Measurements from ENCODE around the gene ZNF320.
"Not testable (repeated sequence)": the region's sequence is repeated elsewhere in the genome, so short reads cannot be mapped to it uniquely, and the experiment has no call there.

ZNF320 gene

DNA sequence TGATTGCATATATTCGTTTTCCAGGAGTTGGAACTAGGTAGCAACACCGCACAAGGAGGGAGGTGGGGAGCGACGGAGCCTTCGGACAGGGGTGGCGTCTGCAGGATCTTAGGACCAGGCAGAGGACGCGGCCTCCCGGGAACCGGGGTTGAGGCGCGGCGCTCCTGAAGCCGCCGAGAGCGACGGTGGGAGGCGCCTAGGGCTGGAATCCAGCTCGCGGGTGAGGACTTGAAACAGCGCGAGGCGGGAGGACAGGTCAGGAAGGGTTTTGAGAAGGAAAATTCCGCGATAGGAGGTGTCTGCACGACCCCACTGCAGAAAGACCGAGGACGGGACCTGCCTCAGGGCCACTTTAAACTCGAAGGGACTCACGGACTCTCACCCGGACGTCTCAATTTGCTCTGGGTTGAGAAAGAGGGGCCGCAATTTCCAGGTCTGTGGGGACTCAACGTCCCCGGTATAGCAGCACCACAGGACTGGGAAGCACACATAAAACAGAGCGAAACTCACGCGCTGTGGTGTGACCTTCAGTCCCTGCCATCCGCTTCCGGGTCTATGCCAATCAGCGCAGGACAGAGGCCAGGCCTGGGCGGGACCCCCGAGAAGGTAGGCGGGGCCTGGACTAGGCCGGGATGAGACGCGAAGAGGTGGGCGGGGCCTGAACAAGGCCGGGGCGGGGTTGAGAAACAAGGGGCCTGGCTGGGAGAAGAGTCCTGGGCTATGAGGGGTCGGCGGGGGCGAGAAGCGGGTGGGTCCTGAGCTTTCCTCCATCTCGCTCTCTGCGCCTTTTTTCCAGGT, at the start of gene ZNF320:
Gene ZNF320 (minus strand): TSS at position 498 of the 798 bp plus-strand sequence. CDS start 7,380 bp downstream, outside the sequence.
- peak; percentile 84 to 88 for DNase-seq (ENCODE audit: low read depth in 2 of 2)

DNA sequence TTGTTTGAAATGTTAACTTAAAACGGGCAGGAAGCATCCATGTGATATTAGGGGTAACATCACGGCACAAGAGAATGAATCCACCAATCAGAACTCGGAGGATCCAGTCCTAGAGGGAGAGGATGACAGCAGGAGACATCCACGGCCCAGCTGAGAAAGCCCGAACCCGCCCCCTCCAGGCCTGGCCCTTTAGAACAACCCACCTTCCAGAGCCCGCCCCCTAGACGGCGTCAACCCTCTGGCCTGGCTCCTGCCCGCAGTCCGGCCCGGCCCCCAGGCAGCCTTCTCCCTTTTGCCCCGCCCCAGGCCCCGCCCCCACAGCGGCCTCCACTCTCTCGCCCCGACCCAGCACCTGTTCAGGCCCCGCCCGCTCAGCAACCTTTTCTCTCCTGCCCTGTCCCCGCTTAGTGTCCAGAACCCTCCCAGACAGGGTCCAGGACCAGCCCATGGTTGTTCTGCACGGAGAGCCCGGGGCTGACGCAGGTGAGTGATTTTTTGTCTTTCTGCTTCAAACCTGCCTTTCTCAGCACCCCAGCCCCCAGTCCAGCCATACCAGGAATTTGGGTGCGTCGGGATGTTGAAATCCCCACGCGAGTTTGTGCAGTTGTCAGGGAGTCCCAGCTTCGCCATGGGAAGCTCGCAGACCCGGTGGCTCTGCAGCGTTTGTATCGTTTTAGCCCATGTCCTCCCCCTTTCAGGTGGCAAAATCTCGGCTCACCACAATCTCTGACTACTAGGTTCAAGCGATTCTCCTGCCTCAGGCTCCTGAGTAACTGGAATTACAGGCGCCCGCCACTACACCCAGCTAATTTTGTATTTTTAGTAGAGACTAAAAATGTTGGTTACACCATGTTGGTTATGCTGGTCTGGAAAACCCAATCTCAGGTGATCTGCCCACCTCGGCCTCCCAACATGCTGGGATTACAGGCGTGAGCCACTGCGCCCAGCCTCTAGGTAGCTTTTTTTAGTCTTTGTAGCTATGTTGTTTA, 49.2 kb upstream of the ZNF320 start:
- no peak for DNase-seq (ENCODE audit: low read depth in 2 of 2)

DNA sequence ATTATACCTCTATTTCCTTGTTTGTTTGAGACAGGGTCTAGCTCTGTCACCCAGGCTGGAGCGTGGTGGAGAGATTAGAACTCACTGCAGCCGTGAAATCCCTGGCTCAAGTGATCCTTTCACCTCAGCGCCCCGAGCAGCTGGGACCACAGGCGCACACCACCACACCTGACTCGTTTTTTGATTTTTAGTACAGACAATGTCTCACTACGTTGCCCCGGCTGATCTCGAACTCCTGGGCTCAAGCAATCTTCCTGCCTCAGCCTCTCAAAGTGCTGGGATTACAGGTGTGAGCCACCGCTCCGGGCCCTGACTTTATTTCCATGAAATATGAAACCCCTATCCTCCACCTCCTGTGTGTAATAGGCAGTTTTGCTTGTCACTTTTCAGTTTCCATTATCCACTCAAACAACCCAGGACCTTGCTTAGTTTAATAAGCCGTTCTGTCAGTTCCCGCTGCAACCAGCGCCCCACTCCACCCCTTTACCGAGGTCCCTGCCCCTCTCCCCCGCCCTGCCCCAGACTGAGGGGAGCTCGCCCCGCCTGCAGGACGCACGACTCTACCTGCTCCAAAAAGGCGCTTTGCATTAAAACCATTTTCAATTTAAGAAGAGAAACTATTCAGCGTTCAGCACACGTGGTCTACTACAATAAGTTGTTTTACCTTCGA, 48.4 kb upstream of the ZNF320 start:
- DNase-seq (ENCODE audit: low read depth in 2 of 2), result no peak

DNA sequence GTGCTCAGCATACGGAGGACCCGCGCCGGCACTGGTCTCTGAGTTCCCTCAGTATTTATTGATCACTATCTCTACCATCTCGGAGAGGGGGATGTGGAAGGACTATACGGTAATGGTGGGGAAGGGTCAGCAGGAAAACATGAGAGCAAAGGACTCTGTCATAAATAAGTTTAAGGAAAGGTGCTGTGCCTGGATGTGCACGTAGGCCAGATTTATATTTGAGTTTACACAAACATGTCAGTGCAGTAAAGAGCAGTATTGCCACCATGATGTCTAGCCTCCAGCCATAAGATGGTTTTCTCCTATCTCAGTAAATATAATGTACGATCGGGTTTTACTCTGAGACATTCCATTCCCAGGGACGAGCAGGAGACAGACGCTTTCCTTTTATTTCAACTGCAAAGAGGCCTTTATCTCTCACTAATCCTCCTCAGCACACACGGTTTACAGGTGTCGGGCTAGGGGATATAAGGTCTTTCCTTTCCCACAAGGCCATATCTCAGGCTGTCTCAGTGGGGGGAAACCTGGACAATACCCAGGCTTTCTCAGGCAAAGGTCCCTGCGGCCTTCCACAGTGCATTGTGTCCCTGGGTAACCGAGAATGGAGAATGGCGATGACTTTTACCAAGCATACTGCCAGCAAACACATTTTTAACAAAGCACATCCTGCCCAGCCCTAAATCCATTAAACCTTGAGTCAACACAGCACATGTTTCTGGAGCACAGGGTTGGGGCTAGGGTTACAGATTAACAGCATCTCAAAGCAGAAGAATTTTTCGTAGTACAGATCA, 47.5 kb upstream of the ZNF320 start:
- DNase-seq (ENCODE audit: low read depth in 2 of 2), result not testable (repeated sequence)

DNA sequence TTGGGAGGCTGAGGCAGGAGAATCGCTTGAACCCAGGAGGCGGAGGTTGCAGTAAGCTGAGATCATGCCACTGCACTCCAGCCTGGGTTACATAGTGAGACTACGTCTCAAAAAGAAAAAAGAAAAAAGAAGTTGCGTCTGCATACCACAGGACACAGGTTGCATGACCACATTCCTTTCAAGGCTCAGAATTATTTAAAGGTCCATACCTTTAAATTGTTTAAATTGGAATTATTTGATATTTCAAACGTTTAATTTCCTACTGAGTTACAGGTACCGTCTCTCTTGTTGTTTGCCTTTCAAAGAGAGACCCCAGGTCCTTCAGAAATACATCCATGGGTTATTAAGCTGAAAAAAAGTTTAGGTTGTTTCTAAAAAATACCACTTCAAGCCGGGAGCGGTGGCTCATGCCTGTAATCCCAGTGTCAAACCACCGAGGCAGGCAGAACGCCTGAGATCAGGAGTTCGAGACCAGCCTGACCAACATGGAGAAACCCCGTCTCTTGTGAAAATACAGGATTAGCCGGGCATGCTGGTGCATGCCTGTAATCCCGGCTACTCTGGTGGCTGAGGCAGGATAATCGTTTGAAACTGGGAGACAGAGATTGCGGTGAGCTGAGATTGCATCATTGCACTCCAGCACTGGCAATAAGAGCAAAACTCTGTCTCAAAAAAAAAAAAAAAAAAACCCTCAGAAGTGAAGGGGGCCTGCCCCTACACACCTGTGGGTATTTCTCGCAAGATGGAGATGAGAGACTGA, 46.6 kb upstream of the ZNF320 start:
- DNase-seq (ENCODE audit: low read depth in 2 of 2), result no peak

DNA sequence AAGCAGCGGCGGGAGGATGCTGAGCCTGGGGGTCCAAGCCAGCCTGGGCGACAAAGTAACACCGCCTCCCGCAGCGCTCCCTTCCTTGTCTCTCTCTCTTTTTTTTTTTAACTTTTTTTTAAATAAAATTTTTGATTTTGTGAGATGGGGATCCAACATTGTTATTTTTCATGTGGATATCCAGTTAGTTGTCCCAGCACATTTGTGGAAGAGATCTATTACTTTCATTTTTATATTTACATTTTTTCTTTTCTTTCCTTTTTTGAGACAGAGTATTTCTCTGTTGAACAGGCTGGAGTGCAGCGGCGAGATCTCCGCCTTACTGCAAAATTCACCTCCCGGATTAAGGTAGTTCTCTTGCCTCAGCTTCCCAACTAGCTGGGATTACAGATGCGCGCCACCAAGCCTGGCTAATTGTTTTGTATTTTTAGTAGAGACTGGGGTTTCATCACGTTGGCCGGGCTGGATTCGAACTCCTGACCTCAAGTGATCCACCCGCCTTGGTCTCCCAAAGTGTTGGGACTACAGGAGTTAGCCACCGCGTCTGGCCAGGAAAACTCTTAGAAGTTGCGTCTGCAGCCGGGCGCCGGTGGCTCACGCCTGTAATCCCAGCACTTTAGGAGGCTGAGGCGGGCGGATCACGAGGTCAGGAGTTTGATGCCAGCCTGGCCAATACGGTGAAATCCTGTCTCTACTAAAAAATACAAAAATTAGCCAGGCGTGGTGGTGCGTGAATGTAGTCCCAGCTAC, 45.9 kb upstream of the ZNF320 start:
- no peak for DNase-seq (ENCODE audit: low read depth in 2 of 2)

DNA sequence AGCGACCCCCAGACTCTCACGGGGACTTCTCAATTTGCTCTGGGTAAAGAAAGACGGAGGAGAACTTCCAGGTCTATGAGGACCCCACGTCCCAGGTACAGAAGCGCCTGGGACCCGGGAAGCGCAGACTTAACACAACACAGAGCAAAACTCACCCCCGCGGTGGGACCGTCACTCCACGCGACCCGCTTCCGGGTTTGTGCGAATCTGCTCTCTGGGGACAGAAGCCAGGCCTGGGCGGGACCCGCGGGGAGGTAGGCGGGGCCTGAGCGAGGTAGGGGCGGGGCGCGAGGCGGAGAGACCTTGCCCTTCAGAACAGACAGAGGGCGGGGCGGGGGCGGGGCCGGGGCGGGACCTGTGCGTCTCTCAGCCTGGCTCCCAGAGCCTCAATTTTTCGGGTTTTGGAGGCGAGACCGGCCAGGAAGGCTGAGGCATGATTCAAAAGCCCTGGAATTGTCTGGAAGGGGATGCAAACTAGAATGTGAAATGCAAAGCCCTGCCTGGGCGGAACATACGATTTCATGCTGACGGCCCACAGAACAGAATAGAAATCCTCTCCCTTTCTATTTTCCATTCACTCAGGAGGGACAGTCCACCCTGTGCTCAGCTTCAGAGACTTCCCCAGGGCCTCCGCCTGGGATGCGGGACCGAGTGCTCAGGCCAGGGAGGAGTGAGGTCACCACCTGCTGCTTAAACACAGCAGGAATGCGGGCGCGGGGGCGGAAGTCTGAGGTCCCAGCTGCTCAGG, 45.1 kb upstream of the ZNF320 start:
- peak; percentile 91 to 93 for DNase-seq (ENCODE audit: low read depth in 2 of 2)

DNA sequence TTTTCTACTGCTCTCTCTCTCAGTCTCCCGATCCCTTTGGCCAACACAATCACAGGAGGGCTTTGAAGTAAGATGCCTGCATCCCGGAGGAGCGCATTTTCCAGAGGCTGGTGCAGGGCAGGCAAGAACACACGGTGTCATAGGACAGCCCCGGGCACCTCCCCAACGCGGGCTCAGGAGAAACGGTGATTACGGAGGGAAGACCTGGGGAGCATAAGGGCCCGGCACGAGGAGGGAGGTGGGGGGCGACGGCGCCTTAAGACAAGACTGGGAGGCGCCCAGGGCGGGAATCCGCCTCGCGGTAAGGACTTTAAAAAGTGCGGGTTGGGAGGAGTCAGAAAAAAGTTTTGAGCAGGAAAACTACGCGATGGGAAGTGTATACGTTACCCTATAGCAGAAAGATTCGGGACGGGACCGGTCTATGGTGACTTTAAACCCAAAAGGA, 44.5 kb upstream of the ZNF320 start:
- no peak for DNase-seq (ENCODE audit: low read depth in 2 of 2)

DNA sequence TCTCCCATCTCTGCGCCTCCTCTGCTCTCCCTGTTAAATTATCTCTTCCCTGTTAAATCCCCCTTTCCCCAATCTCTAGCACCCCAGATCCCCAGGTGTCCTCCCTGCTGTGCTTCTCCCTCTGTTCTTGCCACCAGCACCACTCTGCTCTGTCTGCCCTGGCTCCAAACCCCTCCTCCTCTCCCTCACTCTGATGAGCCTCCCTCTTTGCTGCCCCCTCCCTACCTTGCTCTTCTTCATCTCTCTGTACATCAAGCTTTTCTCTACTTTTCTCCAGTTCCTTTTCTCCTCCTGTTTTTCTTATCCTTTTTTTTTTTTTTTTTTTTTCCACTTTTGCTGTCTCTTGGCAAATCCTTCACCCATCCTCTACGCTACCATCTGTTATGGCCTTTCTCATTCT, 44.1 kb upstream of the ZNF320 start:
- not testable (repeated sequence) for DNase-seq (ENCODE audit: low read depth in 2 of 2)

DNA sequence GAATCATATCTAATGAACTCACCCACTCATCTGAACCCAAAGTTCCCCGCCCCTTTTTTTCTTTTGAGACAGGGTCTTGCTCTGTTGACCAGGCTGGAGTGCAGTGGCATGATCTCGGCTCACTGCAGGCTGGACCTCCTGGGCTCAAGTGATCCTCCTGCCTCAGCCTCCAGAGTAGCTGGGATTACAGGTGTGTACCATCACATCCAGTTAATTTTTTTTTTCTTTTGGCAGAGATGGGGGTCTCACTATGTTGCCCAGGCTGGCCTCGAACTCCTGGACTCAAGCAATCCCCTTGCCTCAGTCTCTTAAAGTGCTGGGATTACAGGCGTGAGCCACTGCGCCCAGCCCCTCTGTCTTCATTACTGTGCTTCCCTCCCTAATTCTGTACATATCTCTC, 43.5 kb upstream of the ZNF320 start:
- DNase-seq (ENCODE audit: low read depth in 2 of 2), result not testable (repeated sequence)

DNA sequence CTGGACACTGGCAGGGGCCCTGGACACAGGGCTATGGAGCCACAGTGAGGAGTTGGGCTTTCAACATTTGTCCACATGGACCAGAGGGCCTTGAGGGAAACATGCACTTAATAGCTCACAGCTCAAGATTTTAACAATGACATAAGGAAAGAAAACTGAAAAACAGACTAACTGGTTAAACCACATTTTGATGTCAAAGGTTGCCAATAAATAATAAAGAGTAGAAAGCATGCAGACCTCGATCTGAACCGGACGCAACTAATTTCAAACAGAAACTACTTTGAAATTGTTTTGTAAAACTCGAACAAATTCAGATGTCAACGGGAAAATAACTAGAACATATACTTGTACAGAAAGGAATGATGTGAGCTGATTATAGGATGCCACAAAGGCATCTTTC, 41.3 kb upstream of the ZNF320 start:
- DNase-seq (ENCODE audit: low read depth in 2 of 2), result no peak

DNA sequence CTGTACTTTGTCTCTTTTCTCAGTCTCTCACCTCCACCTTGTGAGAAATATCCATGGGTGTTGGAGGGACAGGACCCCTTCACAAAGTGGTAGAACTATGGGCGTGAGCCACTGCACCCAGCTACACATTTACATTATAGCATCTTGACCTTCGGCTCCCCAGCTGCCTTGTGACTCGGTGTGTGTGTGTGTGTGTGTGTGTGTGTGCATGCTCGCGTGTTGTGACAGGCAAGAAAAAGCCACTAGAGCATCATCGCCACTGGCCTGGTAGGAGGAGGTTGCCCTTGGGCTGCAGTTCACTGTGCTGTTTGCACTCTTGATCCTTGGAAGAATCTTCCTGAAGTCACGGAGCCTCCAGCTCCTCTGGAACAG, 39.5 kb upstream of the ZNF320 start:
- no peak for DNase-seq (ENCODE audit: low read depth in 2 of 2)

DNA sequence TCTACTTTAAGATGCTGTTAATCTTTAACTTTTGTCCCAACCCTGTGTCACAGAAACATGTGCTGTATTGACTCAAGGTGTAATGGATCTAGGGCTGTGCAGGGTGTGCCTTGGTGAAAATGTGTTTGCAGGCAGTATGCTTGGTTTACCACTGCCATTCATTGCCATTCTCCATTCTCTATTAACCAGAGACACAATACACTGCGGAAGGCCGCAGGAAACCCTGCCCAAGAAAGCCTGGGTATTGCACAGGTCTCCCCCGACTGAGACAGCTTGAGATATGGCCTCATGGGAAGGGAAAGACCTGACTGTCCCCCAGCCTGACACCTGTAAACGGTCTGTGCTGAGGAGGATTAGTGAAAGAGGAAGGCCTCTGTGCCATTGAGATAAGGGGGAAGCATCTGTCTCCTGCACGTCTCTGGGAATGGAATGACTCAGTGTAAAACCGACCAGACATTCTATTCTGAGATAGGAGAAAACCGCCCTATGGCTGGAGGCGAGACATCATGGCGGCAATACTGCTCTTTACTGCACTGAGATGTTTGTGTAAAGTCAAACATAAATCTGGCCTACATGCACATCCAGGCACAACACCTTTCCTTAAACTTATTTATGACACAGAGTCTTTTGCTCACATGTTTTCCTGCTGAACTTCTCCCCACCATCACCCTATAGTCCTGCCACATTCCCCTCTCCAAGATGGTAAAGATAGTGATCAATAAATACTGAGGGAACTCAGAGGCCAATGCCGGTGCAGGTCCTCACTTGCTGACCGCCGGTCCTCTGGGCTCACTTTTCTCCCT, 38.9 kb upstream of the ZNF320 start:
- DNase-seq (ENCODE audit: low read depth in 2 of 2), result no peak

DNA sequence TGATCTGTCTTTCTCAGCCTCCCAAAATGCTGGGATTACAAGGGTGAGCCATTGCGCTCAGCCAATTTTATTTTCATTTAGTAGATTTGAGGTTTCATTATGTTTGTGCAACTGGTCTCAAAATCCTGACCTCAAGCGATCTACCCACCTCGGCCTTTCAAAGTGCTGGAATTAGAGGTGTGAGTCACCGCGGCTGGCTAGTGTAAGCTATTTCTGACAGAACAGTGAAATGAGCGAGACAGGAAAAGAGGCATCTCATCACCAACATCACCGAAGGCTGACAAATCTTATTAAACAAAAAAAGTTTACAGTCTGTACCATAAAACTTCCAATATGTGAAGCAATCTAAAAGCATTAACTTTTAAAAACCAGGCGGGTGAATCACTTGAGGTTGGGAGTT, 38.0 kb upstream of the ZNF320 start:
- no peak for DNase-seq (ENCODE audit: low read depth in 2 of 2)

DNA sequence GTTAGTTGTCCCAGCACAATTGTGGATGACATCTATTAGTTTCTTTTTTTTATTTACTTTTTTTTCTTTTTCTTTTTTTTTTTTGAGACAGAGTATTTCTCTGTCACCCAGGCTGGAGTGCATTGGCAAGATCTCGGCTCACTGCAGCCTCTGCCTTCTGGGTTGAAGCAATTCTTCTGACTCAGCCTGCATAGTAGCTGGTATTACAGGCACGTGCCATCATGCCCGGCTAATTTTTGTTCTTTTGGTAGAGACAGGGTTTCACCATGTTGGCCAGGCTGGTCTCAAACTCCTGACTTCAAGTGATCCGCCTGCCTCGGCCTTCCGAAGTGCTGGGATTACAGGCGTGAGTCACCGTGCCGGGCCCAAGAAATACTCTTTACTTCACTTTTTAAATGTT, 27.2 kb upstream of the ZNF320 start:
- not testable (repeated sequence) for DNase-seq (ENCODE audit: low read depth in 2 of 2)

DNA sequence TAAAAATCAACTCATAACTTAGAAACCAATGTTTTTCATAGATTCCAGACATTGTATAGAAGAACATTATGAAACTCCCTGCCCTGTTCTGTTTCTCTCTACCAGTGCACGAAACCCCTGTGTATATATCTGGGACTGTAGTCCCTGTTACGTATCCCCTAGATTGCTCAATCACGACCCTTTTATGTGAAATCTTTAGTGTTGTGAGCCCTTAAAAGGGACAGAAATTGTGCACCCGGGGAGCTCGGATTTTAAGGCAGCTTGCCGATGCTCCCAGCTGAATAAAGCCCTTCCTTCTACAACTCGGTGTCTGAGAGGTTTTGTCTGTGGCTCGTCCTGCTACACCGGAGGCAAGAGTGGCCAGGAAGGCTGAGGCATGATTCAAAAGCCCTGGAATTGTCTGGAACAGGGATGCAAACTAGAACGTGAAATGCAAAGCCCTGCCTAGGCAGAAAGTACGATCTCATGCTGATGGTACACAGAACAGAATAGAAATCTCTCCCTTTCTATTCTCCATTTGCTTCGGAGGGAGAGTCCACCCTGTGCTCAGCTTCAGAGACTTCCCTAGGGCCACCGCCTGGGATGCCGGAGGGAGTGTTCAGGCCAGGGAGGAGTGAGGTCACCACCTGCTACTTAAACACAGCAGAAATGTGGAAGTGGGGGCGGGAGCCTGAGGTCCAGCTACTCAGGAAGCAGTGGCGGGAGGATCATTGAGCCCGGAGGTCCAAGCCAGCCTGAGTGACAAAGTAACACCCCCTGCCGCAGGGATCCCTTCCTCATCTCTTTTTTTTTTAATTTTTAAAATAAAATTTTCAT, 26.6 kb upstream of the ZNF320 start:
- no peak for DNase-seq (ENCODE audit: low read depth in 2 of 2)

All from stimulated activated CD8-positive, alpha-beta memory T cell treated with anti-CD3 and anti-CD28 coated beads, Interleukin-7, amount 100 ng/mL, for 4 hours (primary cell).